GM19324 (cell line): ENCODE results near the gene CYP3A4.
"Not testable (repeated sequence)": the region's sequence is repeated elsewhere in the genome, so short reads cannot be mapped to it uniquely, and the experiment has no call there.

Experiments
- ATAC-seq: cut with Tn5 transposase; IDR thresholded peaks from one replicate; pipeline ENCODE4 v1.9.1; 2021; ENCODE audit warnings: mild to moderate bottlenecking, moderate library complexity; ENCODE audit not compliant: unreplicated experiment, low FRiP score

The CYP3A4 gene

DNA sequence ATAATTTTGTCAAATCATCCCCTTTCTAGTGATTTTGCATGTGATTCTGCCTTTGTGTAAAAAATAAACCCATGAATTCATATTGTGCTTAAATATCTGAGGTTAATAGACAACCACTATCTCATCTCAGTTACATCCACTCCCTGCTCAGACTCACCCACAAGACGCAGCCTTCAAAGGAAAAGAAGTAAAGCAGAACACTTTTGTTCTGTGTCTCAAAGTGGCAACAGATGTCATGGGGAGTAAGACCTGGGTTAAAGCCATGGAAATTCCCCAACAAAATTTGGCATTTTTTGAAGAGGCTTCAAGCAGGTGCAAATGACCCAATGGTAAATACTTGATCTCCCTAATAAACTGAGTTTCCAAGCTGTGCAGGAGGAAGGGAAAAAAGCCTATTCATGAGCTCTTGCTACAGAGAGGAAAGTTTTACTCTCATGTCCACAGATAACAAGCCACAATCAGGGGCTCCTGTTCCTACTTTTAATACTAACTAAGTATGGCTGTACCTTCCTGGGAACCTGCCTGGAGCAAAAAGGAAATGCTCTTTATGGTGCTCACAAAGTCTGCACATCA is 53.7 kb downstream of the CYP3A4 start:
- no peak for ATAC-seq

GRCh38 chr7:99729486-99730237 is 54.3 kb downstream of the CYP3A4 start:
- ATAC-seq, result no peak

DNA sequence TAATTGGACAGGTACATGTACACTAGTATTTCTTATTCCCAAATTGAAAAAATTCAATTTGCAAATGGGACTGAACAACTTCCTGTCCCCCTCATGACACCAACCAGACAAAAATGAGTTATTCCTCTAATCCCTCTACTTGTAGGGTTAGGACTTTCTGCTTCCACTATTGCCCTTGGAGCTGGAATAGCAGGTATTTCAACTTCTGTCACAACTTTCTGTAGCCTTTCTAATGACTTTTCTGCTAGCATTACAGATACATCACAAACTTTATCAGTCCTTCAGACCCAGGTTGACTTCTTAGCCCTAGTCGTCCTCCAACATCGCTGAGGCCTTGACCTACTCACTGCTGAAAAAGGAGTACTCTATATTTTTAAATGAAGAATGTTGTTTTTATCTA is 55.4 kb downstream of the CYP3A4 start:
- no peak for ATAC-seq

DNA sequence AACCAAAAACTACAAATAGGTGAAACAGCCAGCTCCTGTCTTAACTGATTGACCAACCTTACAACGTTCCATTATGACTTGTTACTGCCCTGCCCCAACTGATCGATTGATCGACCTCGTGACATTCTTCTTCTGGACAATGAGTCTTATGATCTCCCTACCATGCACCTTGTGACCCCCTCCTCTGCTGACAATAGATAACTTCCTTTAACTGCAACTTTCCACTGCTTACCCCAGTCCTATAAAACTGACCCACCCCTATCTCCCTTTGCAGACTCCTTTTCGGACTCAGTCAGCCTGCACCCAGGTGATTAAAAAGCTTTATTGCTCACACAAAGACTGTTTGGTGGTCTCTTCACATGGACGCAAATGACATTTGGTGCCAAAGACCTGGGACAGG is 60.8 kb downstream of the CYP3A4 start:
- not testable (repeated sequence) for ATAC-seq

DNA sequence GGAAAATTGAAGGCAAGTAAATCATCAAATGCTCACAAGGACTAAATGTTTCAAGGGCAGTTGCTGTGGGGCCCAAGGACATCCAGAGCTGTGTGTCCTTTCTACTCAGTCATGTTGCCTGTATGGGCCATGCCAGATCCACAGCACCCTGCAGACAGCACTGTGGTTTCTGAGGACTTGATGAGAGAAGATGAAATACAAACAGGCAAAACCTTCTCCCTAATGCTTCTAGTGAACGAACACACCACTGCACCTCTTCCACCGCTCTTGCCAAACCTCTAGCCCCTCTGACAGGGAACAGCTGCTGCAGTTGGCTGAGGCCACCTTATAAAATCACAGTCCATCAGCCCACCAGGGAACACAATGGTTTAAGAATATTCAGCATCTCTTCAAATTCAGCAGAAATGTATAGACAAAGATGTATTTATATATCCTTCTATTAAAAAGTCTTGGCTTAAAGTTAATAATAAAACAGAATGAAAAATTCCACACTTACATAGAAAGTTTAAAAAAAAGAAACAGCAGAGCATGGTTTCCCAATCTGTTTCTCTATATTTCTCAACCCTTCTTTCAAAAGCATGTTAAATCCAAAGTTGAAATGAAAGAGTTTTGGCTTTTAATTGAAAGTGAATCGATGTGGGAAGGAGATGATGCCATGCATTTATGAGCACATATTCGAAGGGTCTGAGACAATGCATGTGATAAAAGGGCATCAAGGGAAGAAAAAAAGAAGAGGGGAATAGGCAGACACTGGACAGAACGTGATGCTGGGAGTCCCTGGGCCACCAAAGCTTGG is 63.0 kb downstream of the CYP3A4 start:
- ATAC-seq, result no peak

DNA sequence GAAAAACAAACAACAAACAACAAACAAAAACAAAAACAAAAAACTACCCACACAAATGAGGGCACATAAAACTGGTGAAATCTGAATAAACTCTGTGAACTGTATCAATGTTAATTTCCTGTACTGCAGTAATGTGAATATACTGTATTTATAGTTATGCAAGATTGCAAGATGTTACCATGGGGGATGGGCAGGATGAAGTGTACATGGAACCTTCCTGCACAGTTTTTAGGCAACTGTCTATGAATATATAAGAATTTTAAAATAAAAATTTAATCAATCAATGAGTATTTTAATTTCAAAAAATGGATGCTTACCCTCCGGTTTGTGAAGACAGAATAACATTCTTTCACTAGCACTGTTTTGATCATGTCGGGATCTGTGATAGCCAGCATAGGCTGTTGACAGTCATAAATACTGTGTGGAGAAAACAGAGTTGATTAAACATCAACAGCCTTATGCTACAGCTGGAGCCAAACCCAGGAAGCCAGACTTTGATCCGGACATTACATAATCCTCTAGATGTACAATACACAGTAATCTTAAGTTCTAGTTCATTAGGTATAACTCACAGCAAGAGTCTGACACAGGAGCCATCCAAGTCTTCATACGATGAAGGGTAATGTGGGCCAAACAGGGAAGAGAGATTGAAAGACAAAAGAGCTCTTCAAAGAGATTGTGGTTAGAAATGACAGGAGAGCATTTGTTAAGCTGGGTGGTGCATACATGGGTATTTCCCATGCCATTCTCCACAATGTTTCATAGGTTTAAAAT is 63.8 kb downstream of the CYP3A4 start:
- no peak for ATAC-seq

DNA sequence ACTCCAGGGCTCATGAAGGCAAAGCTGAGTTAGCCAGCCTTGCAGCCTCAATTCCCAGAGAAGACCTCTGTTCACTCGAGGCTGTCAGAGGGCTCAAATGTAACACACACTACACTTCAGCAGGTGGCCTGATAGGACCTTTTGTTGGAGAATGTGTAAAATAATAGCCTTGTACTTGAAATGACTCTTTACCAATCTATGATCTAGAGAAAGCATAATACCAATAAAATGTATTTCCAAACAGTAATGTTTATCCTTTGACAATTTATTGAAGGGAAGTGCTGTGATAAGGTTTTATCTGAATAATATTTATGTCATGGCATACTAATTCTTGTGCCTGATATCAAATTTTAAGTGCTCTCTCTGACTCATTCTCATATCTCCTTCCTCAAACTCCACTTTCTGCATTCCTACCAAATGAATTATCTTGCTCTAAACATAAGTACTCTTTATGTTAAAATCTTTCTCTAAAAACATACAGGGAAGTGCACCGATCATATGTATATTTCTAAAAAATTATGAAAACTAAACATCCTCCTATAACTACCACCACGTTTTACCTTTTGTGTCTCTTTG is 69.9 kb downstream of the CYP3A4 start:
- no peak for ATAC-seq

- no peak for ATAC-seq
Observed at GRCh38 chr7:99709838-99710578, 74.0 kb downstream of the CYP3A4 start.

DNA sequence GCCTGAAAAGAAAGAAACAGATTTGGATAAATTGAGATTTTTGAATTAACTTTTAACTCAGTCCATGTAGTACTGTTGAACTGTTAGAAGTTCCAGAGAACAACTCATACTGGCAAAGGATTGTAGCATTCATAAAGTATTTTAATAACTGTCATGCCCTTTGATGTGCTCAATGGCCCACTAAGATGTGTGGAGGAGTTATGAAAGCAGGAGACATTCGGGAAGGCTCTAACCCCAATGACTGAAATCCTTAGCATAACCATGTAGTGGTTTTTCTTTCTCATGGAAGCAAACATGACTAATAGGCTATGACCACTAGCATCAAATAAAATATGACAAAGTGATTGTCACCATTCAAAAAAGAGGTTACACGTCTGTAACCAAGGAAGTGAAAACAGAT is 74.7 kb downstream of the CYP3A4 start:
- no peak for ATAC-seq

GRCh38 chr7:99707096-99707495 is 76.9 kb downstream of the CYP3A4 start:
- no peak for ATAC-seq
